T1000 (cell line): Measurements from ENCODE around the gene SYTL1.

ENCODE experiments used
- DNase-seq: peaks from one replicate; lab custom pipeline; 2025; ENCODE audit warnings: mixed read lengths; lab: John Stamatoyannopoulos, UW

The SYTL1 gene, protein sequence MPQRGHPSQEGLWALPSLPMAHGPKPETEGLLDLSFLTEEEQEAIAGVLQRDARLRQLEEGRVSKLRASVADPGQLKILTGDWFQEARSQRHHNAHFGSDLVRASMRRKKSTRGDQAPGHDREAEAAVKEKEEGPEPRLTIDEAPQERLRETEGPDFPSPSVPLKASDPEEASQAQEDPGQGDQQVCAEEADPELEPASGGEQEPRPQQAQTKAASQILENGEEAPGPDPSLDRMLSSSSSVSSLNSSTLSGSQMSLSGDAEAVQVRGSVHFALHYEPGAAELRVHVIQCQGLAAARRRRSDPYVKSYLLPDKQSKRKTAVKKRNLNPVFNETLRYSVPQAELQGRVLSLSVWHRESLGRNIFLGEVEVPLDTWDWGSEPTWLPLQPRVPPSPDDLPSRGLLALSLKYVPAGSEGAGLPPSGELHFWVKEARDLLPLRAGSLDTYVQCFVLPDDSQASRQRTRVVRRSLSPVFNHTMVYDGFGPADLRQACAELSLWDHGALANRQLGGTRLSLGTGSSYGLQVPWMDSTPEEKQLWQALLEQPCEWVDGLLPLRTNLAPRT

DNA sequence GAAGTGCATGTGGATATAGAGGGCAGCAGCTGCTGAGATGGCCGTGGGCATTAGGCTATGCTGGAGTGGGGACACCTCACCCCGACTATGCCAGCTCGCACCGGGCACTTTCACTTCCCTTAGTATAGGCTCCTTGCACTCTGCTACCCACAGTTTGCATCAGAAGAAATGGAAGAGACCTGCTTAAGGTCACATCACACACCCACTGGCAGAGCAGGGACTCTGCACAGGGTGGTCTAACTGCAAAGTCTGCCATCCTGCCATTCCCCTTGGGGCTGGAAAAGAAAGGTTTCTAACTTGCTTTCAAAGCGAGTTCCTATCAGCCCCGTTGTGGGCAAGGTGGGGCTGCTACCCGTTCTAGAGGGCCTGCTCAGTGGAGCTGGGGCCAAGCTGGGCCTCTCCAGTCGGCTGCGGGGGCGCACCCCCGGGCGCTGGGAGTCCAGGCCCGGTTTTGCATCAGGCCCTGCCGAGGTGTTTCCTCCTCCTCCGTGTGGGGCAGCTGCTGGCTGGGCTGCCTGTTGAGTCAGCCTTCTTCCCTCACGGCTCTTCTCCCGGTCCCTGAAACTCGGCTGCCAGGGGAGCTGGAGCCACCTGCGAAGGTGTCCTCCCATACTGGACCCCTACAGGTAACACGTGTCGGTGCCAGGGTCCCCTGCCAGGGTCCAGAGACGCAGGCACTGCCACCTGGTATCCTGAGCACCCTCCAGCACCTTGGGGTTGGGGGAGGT, at the start of gene SYTL1:
SYTL1 (plus strand) TSS at position 498 of the 728 bp plus-strand sequence. CDS start 3,313 bp downstream, outside the sequence.
- DNase-seq = peak; percentile 26

DNA sequence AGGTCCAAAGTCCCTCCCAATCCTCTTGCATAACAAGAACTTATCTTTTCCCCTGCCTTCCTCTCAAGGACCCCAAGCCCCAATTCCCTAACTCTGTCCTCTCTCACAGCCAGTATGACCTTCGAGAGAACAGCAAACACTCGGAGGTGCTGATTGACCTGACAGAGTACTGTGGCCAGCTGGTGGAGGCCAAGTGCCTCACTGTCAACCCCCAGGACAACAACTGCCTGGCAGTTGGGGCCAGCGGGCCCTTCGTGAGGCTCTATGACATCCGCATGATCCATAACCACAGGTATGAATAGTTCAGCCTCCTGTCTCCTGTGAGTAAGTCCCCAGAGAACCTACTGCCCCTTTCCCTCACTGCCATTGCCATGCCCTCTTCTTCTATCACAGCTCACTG, 49.7 kb upstream of the SYTL1 start:
- peak; percentile 15 for DNase-seq

DNA sequence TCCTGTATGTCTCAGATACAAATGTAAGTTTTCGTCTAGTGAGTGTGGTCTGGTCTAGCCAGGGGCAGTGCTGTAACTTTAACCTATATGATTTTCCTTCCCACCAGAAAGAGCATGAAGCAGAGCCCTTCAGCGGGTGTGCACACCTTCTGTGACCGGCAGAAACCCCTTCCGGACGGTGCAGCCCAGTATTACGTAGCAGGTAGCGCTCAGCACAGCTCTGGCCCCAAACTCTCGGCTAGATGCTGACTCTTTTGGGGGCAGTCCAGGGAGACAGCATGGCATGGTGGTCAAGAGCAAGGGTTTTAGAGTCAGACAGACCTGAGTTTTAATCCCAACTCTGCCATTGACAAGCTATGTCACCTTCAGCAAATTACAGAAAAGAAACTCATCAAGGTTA, 47.9 kb upstream of the SYTL1 start:
- DNase-seq = no peak

DNA sequence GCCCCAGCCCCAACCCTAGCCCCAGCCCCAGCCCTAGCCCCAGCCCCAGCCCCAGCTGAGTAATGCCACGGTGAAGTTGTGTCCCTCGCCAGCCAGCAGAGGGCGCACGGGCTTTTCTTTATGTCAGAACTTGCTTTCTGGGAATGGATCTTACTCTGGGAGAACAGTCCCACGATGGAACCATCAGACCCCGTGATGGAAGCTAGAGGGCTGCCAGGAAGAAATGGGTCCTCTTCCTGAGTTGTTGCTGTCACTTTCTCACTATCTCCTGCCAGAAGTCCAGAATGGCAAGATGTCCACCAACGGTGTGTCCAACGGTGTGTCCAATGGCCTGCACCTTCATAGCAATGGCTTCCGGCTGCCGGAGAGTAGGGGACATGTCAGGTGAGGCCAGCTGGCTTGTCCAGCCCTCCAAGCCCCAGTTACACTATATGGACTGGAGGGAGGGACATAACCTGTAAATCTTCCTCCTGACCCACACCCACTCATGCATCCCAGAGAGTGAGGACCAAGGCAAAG, 45.0 kb upstream of the SYTL1 start:
- peak; percentile 31 for DNase-seq

DNA sequence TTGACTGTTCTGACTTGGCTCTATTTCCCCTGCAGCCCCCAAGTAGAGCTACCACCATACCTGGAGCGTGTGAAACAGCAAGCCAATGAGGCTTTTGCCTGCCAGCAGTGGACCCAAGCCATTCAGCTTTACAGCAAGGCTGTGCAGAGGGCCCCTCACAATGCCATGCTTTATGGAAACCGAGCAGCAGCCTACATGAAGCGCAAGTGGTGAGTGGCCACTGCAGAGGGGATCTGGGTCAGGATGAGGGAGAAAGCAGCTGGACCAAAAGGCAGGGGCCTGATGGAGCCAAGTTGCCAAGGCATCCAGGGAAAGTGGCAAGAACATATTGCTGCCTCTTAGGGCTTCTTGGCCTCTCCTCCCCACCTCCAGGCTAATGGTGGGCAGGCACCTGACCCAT, 43.9 kb upstream of the SYTL1 start:
- DNase-seq = no peak

DNA sequence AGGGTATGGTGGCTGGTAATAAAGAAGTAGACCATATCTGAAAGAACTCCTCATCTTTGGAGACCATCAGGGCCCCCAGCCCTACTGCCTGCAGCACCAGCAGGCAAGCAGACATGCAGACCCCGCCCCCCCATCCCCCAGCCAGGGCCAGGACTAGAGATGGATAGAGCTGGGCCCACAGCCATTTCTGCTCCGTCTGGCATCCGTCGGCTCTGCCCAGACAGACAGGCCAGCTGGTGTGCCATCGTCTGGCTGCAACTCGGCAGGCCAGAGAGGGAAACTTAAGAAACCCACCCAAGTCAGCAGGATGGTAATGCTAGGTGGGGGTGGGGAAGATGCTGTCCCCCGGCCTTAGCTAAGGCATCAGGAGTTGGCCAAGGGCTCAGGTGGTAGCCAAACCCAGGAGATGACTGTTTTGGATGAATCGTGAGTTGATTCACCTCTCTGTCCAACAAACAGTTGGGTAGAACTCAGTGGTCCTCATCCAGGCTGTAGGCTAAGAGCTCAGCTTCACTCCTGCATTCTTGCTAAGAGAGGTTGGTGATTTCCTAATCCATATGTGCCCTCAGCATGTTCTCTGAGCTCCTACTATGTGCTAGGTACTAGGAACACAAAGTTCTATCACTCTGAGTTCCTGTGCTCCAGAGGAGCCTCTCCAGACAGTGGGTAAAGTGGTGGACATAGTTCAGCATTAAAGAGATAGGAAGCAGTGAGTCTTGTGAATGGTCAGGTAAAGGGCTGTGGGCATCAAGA, 43.0 kb upstream of the SYTL1 start:
- no peak for DNase-seq

DNA sequence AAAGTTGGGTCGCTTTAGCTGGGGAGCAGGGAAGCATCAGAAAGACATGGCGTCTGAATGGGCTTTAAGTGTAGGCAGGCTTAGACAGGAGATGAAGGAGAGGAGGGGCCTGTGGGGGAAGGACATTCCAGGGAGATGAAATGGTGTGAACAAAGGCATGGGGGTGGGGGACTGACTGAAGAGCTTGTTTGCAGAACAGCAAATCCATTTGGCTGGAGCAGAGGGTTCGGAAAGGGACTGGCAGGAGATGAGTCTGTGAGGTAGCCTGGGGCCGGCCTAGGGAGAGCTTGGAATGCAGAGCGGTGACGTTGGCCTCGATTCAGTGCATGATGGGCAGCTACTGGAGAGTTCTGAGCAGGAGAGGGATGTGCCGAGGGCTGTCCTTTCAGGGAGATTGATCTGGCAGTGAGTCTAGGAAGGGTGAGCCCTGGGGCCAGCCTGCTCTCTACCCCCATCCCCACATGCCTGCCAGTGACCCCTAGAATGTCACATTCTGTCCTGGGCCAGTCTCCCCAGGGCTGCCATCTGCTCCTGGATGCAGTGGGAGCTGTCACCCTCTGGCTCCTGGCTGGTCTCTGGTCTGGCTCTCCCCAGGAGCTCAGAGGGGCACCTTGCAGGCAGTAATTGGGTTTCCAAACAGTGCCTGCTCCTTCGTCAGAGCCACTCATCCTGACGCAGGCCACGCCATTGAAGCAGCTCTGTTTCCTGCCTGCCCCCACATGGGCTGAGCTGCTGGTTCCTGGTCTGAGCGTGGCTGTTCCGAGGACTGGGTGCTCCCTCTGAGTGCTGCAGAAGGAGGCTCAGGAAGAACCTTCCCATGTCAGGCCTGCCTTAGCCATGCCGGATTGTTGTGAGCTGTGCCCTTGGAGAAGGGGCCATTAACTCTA, 42.2 kb upstream of the SYTL1 start:
- peak; percentile 92 for DNase-seq

DNA sequence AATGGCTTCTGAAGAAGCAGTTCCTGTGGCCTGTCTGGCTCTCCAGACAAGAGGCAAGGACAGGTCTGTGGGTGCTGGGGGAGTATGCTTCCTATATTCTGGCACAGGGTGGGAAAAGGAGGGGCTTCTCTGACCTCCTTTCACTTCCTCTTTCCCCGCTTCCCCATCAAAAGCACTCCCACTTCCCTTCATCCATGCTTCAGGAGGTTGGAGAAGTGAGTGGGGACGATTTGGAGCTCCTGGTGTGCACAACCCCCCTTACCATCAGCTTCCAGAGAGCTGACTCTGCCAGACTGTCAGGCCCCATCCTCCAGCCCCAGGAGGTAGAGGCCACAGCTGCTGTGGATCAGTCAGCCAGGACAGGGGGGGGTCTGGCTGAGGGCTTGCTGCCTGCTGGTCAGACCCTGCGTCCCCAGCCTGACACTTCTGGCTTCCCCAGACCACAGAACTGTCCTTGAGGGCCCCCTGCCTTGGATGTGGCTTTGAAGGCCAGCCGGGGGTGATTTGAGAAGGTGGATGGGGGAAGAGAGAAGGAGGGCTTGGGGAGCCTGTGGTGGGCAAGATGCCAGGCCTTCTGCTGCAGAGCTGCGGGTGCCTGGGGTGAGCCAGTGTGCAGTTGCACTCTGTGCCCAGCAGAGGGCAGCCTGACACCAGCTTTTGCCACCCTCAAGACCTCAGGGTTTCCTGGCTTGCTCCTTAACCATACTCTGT, 41.3 kb upstream of the SYTL1 start:
- DNase-seq = peak; percentile 83

DNA sequence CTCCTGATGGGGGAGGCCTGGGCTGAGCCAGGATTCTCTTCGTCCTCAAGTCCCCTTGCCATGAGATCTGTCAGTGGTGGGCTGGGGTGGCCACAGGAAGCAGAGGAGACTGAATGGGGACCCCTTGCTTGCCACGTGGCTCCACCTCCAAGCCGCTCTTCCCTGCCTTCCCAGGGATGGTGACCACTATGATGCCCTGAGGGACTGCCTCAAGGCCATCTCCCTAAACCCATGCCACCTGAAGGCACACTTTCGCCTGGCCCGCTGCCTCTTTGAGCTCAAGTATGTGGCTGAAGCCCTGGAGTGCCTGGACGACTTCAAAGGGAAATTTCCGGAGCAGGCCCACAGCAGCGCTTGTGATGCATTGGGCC, 40.8 kb upstream of the SYTL1 start:
- DNase-seq = no peak

DNA sequence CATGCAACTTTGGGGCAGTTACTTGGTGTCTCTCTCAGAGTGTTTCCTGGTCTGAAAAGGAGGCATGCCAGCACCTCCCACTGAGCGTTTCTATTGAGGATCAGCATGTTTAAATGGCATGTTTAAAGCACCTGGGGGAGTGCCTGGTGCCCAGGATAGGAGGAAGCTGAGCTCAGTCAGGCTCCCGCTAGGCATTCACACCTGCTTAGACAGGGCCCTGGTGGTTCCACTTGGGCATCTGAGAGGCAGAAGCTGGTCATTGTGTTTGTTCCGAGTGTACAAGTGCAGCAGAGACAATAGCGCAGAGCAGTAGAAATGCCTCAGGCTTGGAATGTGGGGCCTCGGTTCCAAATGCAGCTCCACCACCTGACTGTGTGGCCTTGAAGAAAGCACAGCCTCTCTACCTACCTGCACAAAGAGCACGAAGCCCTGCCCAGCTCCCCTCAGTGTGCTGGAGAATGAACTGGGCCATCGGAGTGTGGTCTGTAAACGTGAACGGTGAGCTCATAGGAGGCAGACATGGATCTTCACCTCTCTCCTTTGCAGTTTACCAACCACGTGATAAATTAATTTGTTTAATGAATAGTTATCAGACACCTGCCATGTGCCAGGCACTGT, 40.1 kb upstream of the SYTL1 start:
- DNase-seq = no peak

DNA sequence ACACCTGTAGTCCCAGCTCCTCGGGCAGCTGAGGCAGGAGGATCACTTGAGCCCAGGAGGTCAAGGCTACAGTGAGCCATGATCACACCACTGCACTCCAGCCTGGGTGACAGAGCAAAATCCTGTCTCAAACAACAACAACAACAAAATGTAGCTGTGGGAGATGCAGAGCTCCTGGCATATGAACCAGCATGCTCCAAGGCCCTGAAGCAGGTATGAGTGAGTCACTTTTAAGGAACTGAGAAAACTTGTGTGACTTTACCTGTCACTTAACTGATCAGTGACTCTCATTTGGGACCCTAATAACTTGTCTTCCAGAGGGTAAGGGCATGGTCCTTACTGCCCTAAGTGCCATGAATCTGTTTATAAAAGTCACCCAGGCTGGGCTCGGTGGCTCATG, 39.2 kb upstream of the SYTL1 start:
- DNase-seq = no peak

DNA sequence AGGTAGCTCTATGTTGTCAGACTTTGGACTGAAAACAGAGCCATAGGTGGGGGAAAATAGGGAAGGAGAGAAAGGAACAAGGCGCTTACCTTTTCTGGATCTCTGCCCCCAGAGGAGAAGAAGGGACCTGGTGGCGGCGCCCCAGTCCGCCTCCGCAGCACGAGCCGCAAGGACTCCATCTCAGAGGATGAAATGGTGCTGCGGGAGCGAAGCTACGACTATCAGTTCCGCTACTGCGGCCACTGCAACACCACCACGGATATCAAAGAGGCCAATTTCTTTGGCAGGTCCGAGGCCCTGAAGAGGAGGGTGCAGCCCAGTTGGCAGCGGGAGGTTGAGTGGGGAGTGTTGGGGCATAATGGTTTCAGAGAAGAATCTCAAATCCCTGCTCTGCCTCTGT, 38.3 kb upstream of the SYTL1 start:
- no peak for DNase-seq

DNA sequence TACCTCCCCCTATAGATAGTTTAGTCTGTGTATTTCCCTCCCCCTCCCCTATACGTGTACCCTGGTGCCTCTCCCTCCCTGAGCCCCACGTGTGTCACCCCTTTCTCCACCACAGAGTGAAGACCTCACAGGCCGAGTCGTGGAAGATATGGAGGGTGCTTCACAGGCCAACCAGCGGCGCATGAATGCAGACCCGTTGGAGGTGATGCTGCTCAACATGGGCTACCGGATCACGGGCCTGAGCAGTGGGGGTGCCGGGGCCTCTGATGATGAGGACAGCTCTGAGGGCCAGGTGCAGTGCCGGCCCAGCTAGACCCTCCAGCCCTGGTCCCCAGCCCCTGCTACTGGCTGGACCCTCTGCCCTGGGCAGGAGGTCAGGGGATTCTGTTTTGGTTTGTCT, 35.8 kb upstream of the SYTL1 start:
- no peak for DNase-seq

DNA sequence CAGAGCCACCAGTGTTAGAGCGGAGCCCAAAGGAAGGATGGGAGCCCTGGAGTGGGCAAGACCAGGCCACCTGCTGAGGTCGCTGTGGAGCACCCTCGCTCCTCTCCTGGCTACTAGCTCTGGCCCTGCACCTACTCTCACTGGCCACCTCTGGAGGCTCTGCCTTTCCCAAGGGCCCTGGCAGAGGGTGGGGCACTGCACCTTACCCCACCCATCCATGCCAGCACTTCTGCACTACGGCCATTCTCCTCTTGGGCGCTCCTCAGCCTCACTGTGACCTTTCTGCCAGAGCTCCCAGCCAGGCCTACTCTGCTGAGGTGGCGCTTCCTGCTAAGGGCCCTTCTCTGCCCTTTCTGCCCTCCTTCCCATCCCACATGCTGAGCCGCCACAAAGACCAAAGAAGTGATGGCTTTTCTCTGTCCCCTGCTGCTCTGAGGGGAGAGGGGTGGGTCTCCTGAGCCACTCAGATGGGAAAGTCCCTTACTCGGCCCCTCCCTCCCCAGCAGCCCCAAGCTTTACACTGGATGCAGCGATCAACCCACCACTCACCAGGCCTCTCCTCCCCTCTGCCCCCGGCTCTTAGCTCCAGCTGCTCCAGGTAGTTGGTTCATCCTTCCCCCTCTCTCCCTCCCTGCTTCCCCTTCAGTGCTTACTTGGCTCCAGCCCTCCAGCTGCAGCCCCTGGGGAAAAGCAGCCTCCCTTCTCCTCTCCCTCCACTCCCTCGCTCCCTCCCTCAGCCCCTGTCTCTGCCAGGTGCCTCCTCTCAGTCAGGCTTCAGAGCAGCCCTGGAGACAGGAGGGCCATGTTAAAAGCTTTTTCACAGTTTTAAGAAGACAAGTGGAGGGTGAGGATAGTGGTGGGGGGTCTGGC, 34.7 kb upstream of the SYTL1 start:
- no peak for DNase-seq

DNA sequence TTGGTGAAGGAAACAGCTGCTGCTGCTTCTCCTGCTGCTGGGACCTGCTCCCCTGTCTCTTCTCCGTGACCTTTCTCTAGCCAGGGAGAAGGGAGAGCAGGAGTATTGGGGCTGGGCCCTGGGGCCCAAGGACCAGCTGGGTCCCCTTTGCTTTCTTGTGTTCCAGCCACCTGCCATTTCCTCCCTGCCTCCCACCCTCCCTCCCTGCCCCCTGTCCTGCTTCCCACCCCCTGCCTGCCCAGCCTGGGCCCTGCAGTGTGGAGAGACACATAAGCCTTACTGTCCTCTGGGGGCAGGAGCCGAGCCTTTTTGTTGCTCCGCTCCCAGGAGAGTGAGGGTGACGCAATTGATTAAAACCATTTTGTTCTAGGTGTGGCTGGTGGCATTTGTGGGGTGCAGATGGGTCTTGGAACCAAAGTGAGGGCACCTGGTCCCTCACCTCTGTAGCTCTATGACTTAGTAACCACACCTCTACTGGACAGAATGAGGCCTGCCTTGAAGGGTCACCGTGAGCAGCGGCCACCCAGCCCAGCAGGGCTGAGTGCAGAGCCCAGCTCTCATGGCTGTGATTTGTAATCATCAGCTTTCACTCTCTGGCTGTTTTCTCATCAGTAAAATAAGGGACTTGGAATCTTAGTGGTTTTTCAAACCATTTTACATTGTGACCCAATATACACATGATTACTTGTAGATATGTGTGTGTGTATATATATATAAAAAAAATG, 33.8 kb upstream of the SYTL1 start:
- DNase-seq = no peak

DNA sequence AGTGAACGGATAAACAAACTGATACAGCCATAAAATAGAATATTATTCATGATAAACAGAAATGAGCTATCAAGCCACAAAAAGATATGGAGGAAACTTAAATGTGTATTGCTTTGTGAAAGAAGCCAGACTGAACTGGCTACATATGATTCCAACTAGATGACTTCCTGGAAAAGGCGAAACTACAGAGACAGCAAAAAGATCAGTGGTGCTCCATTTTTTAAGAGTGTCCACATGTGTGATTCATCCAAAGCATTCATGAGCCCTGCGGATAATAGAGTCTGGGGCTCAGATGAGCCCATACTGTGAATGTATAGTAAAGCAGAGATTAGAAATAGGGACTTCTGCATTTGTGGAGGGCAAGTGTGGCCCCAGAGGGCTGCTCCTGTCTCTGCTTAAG, 27.7 kb upstream of the SYTL1 start:
- DNase-seq = no peak

DNA sequence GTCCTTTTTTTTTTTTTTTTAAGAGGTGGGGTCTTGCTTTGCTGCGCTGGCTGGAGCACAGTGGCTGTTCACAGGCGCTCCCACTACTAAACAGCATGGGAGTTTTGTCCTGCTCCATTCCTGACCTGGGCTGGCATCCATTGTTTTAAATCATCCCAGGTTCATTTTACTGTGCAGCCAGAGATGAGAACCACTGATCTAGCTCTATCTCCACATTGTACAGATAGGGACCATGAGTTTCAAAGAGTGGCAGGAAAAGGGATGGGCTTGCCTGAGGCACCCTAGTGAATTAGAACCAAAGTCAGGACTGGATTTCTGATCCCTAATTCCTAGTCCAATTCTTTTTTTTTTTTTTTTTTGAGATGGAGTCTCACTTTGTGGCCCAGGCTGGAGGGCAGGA, 27.1 kb upstream of the SYTL1 start:
- DNase-seq = no peak

DNA sequence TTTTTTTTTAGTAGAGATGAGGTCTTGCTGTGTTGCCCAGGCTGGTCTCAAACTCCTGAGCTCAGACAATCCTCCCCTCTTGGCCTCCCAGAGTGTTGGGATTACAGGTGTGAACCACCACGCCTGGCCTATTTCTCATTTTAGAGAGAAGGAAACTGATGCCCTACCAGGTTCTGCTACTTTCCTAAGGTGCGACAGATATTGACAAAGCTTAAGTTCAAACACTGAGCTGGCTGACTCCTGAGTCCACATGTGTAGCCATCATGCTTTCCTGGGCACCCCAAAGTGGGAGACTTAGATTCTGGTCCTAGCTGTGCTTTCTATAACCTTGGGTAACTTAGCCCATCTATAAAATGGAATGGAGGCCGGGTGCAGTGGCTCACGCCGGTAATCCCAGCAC, 25.0 kb upstream of the SYTL1 start:
- no peak for DNase-seq
